HL-60 (cell line): ENCODE data around the gene KAZN.

Experiments
- DNase-seq, 2 experiments: peaks; one replicate each; pipeline ENCODE4 v3.0.0-alpha.2; 2010 to 2020; ENCODE audit warnings: low read depth in 1 of 2, low spot score in 1 of 2
- H3K27ac ChIP-seq: fragments of 250-450 bp; sonication (Bioruptor Pico); replicated peaks from 2 replicates; pipeline ENCODE4 v1.5.1; 2020; ENCODE audit warnings: mild to moderate bottlenecking, moderate library complexity
- H3K27me3 ChIP-seq: fragments of 250-450 bp; sonication (Bioruptor Pico); 2 replicates; pipeline ENCODE4 v1.5.1; 2021; ENCODE audit warnings: mild to moderate bottlenecking, moderate library complexity; ENCODE audit not compliant: insufficient read depth, poor library complexity, severe bottlenecking
- H3K4me3 ChIP-seq: replicated peaks from 2 replicates; pipeline ENCODE4 v1.5.1; 2011; ENCODE audit warnings: mild to moderate bottlenecking, control low read depth, low read length; ENCODE audit not compliant: insufficient read depth
- GABPA ChIP-seq: IDR thresholded peaks from 2 replicates; pipeline ENCODE4 v1.6.1; 2012; ENCODE audit warnings: low read depth
- POLR2AphosphoS5 ChIP-seq: IDR thresholded peaks from 2 replicates; pipeline ENCODE4 v1.6.1; 2012; ENCODE audit warnings: low read depth
- REST ChIP-seq: IDR thresholded peaks from 2 replicates; pipeline ENCODE4 v1.6.1; 2012; ENCODE audit warnings: low read depth; ENCODE audit not compliant: insufficient replicate concordance
- SPI1 ChIP-seq: IDR thresholded peaks from 2 replicates; pipeline ENCODE4 v1.6.1; 2012; ENCODE audit warnings: low read depth, mild to moderate bottlenecking, borderline replicate concordance
- TF ChIP-seq, protein P1 (sequence below): IDR thresholded peaks from one replicate; pipeline ENCODE4 v1.5.1; 2011; ENCODE audit warnings: low read length, control low read depth, inconsistent platforms; ENCODE audit not compliant: insufficient read depth

The KAZN gene

GRCh38 chr1:14826172-14826636 is 227.7 kb downstream of the KAZN start:
- H3K4me3 ChIP-seq: no peak overlapping the region
- DNase-seq: no peak
- H3K27me3 ChIP-seq: no peaks in the 10 kb centered on the region
- no peak overlapping the region for H3K27ac ChIP-seq
- TF ChIP-seq SPI1 (no peak), REST (no peak), POLR2AphosphoS5 (no peak), GABPA (no peak)
- TF ChIP-seq, protein P1, sequence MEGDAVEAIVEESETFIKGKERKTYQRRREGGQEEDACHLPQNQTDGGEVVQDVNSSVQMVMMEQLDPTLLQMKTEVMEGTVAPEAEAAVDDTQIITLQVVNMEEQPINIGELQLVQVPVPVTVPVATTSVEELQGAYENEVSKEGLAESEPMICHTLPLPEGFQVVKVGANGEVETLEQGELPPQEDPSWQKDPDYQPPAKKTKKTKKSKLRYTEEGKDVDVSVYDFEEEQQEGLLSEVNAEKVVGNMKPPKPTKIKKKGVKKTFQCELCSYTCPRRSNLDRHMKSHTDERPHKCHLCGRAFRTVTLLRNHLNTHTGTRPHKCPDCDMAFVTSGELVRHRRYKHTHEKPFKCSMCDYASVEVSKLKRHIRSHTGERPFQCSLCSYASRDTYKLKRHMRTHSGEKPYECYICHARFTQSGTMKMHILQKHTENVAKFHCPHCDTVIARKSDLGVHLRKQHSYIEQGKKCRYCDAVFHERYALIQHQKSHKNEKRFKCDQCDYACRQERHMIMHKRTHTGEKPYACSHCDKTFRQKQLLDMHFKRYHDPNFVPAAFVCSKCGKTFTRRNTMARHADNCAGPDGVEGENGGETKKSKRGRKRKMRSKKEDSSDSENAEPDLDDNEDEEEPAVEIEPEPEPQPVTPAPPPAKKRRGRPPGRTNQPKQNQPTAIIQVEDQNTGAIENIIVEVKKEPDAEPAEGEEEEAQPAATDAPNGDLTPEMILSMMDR: no peak

DNA sequence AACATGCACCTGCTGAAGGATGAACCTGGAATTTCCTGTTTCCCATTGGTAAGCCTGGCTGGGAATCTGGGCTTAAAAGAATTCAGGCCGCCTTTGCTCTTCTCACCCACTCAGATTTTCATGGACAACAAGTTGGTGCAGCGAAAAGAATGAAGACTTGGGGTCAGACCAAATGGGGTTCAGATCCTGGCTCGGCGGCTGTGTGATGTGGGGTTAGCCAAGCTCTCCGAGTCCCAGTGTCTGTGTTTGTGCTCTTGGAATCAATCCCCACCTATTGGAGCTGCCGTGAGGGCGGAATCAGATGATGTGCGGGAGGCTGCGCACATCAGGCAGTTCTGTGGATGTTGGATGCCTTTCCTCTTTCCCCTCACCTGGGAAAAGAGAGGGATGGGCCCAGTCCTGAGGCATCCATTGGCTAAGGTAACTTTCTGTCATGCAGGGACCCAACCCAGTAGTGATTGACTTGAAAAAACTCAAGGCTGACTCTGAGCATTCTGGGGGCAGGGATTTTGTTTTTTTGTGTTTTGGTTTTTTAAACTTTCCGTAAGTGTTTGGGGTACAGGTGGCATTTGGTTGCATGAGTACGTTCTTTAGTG is 228.3 kb downstream of the KAZN start:
- H3K27ac ChIP-seq: no peak overlapping the region
- no peak for DNase-seq
- no peak for TF ChIP-seq SPI1
- TF ChIP-seq, protein P1: no peak
- TF ChIP-seq POLR2AphosphoS5: no peak
- TF ChIP-seq REST: no peak
- no peak for TF ChIP-seq GABPA
- no peak overlapping the region for H3K4me3 ChIP-seq
- H3K27me3 ChIP-seq: no peaks in the 10 kb centered on the region

DNA sequence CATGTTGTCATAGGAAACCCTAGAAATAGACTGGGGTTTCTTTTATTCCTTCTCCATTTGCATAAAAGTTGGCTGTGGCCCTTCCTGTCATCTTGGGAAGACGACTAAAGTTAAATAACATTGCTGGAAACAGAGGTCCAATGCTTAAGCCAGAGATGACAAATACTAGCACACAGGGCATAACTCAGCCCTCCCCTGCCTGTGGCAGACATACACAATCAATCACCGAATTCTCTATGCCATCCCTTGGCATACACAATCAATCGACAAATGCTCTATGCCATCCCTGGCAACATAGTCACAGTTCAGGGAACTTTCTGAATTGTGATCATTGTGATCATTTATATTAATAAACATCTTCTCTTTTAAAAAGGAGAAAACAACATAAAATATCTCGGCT is 229.4 kb downstream of the KAZN start:
- no peak overlapping the region for H3K27ac ChIP-seq
- H3K4me3 ChIP-seq: no peak overlapping the region
- H3K27me3 ChIP-seq: no peaks in the 10 kb centered on the region
- no peak for TF ChIP-seq GABPA
- no peak for TF ChIP-seq SPI1
- DNase-seq: no peak

DNA sequence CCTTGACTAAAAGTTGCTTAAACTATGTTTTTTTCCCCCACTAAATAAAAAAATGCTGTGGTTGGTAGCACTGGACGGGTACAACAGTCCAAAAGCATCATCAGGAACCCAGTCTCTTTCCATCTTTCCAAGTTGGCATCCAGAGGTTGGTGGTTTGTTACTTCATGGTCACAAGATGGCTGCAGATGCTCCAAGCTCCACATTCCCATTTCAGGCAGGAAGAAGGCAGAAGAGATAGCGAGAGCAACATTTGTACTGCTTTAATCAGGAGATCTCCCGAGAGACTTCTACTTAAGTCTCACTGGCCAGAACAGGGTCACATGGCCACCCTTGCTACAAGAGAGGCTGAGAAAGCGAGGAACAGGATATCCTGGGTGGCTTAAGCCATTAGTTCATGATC is 230.2 kb downstream of the KAZN start:
- no peak overlapping the region for H3K27ac ChIP-seq
- H3K4me3 ChIP-seq: no peak overlapping the region
- TF ChIP-seq POLR2AphosphoS5: no peak
- TF ChIP-seq, protein P1: no peak
- no peak for TF ChIP-seq GABPA
- no peak for TF ChIP-seq REST
- no peak for TF ChIP-seq SPI1
- no peaks in the 10 kb centered on the region for H3K27me3 ChIP-seq
- no peak for DNase-seq
